Fibroblast of lung (primary cell): Measurements from ENCODE around the gene NDOR1. TPM values are rescaled to one million over a fixed set of nuclear protein-coding genes. Genes with fewer than 3 reads are reported as not detected.

Source experiments
- DNase-seq, 2 donors: peaks; one replicate each; pipeline versions ENCODE4 v3.0.0 to v3.0.0-alpha.2; 2010; ENCODE audit warnings: low read depth in 2 of 2
- H2AFZ ChIP-seq: 2 replicates; pipeline ENCODE4 v1.5.1; 2012; ENCODE audit warnings: low read length, control low read depth, inconsistent platforms
- H3K27ac ChIP-seq: 2 replicates; pipeline ENCODE4 v1.5.1; 2011; ENCODE audit warnings: low read length, control low read depth; ENCODE audit not compliant: insufficient read depth
- H3K27me3 ChIP-seq: 2 replicates; pipeline ENCODE4 v1.5.1; 2011; ENCODE audit warnings: mild to moderate bottlenecking, low read length; ENCODE audit not compliant: control insufficient read depth, insufficient read depth
- H3K36me3 ChIP-seq: 2 replicates; pipeline ENCODE4 v1.5.1; 2011; ENCODE audit warnings: low read length; ENCODE audit not compliant: control insufficient read depth, insufficient read depth
- H3K4me1 ChIP-seq: 2 replicates; pipeline ENCODE4 v1.5.1; 2011; ENCODE audit warnings: low read length; ENCODE audit not compliant: control insufficient read depth, insufficient read depth; ENCODE audit errors: extremely low read depth
- H3K4me2 ChIP-seq: 2 replicates; pipeline ENCODE4 v1.5.1; 2011; ENCODE audit warnings: low read length, control low read depth; ENCODE audit not compliant: insufficient read depth; ENCODE audit errors: extremely low read depth
- H3K4me3 ChIP-seq, 4 experiments: fragments of 200-600 bp in 1 of 4; sonication (generic) in 1 of 4; replicated peaks in 1 of 4; 2 replicates each; pipeline ENCODE4 v1.5.1; 2011 to 2016; ENCODE audit warnings: low read length in 4 of 4, low read depth in 3 of 4, mild to moderate bottlenecking in 3 of 4, control low read depth in 2 of 4, inconsistent platforms in 1 of 4, mixed read lengths in 1 of 4; ENCODE audit not compliant: insufficient read depth in 1 of 4; ENCODE audit errors: control extremely low read depth in 1 of 4
- H3K79me2 ChIP-seq: 2 replicates; pipeline ENCODE4 v1.5.1; 2012; ENCODE audit warnings: mild to moderate bottlenecking, low read length, inconsistent platforms; ENCODE audit not compliant: control insufficient read depth, insufficient read depth
- H3K9ac ChIP-seq: 2 replicates; pipeline ENCODE4 v1.5.1; 2011; ENCODE audit warnings: mild to moderate bottlenecking, low read length, control low read depth; ENCODE audit not compliant: insufficient read depth
- H3K9me3 ChIP-seq: 2 replicates; pipeline ENCODE4 v1.5.1; 2012; ENCODE audit warnings: low read depth, low read length; ENCODE audit not compliant: control insufficient read depth, insufficient read depth
- H4K20me1 ChIP-seq: 2 replicates; pipeline ENCODE4 v1.5.1; 2011; ENCODE audit warnings: low read length; ENCODE audit not compliant: control insufficient read depth, insufficient read depth; ENCODE audit errors: extremely low read depth
- CTCF ChIP-seq, 2 donors: IDR thresholded peaks in 1 of 2; conservative IDR thresholded peaks in 1 of 2; 1 replicate in 1 of 2; 2 replicates in 1 of 2; pipeline ENCODE4 v1.5.1; 2011 to 2012; ENCODE audit warnings: low read length in 2 of 2, control low read depth in 1 of 2, inconsistent platforms in 1 of 2, low read depth in 1 of 2, mild to moderate bottlenecking in 1 of 2
- EZH2 ChIP-seq: IDR thresholded peaks from 2 replicates; pipeline ENCODE4 v1.5.1; 2012; ENCODE audit warnings: low read length, control low read depth, mild to moderate bottlenecking; ENCODE audit errors: missing control alignments
- polyA plus RNA-seq, 2 donors: library from polyadenylated mRNA; depleted of rRNA in 1 of 2; stranded (reverse) in 1 of 2; unstranded in 1 of 2; fragments of >200 nt; gene quantifications; 2 replicates each; pipeline ENCODE4 v1.2.1, GENCODE V29; 2011 to 2012; ENCODE audit warnings: missing spikeins in 1 of 2
- total RNA-seq: library from RNA; depleted of rRNA; stranded (reverse); fragments of >200 nt; gene quantifications from 2 replicates; pipeline ENCODE4 v1.2.1, GENCODE V29; 2014

Gene NDOR1
- total and polyA plus RNA-seq, 2 donors (not counting 1 experiment from before 2014, with no cell fraction given) = 2.4 to 3.1 TPM

- Histone ChIP-seq H3K36me3 (no peaks in the 10 kb centered on the region), H3K4me2 (no peak overlapping the region), H3K9me3 (no peaks in the 10 kb centered on the region), H3K4me3 (no peak overlapping the region), H3K4me1 (peaks cover 3% of the 10 kb centered on the region), H3K27ac (no peak overlapping the region), H3K79me2 (no peaks in the 10 kb centered on the region), H3K27me3 (no peaks in the 10 kb centered on the region), H2AFZ (no peak overlapping the region), H4K20me1 (no peaks in the 10 kb centered on the region), H3K9ac (no peak overlapping the region)
- TF ChIP-seq CTCF (conservative IDR thresholded peaks at IDR 0.05 in 1 of 2, IDR thresholded peaks at IDR 0.05 in 1 of 2; ENCODE audit: low read depth in 1 of 2, low read length in 2 of 2) (no peak), EZH2 (no peak)
- no peak for DNase-seq
Observed at GRCh38 chr9:137225699-137226331, 20.3 kb downstream of the NDOR1 start.

- H3K4me1 ChIP-seq = peaks cover 3% of the 10 kb centered on the region
- H3K36me3 ChIP-seq = no peaks in the 10 kb centered on the region
- H3K9me3 ChIP-seq = no peaks in the 10 kb centered on the region
- H3K79me2 ChIP-seq = no peaks in the 10 kb centered on the region
- H3K4me3 ChIP-seq = no peak overlapping the region
- H3K27ac ChIP-seq = no peak overlapping the region
- no peaks in the 10 kb centered on the region for H3K27me3 ChIP-seq
- TF ChIP-seq EZH2 (no peak), CTCF (conservative IDR thresholded peaks at IDR 0.05 in 1 of 2, IDR thresholded peaks at IDR 0.05 in 1 of 2; ENCODE audit: low read depth in 1 of 2, low read length in 2 of 2) (no peak)
- no peak overlapping the region for H3K9ac ChIP-seq
- H3K4me2 ChIP-seq = no peak overlapping the region
- no peak overlapping the region for H2AFZ ChIP-seq
- no peak for DNase-seq
- H4K20me1 ChIP-seq = no peaks in the 10 kb centered on the region
Observed at GRCh38 chr9:137226338-137227053, 21.0 kb downstream of the NDOR1 start.

- Histone ChIP-seq H3K4me1 (peaks cover 3% of the 10 kb centered on the region), H3K36me3 (no peaks in the 10 kb centered on the region), H3K27me3 (no peaks in the 10 kb centered on the region), H3K9me3 (no peaks in the 10 kb centered on the region), H3K4me2 (no peak within 1 kb of the TSS), H3K27ac (no peak within 1 kb of the TSS), H2AFZ (no peak within 1 kb of the TSS), H3K79me2 (no peaks in the 10 kb centered on the region), H3K4me3 (no peak within 1 kb of the TSS), H3K9ac (no peak within 1 kb of the TSS), H4K20me1 (no peaks in the 10 kb centered on the region)
- DNase-seq = peak; percentile 49 to 63
- TF ChIP-seq CTCF (conservative IDR thresholded peaks at IDR 0.05 in 1 of 2, IDR thresholded peaks at IDR 0.05 in 1 of 2; ENCODE audit: low read depth in 1 of 2, low read length in 2 of 2) = peak; percentile 66 to 83
- TF ChIP-seq EZH2 = no peak
Observed at GRCh38 chr9:137227054-137227852, 21.8 kb downstream of the NDOR1 start, which contains the start of gene RNF224. TSS of gene RNF224 (plus strand) at chr9:137227502. CDS start at chr9:137228336, 834 bp downstream.
